IMR-90 (cell line): Measurements from ENCODE around the gene RAB11FIP4. TPM values are rescaled to one million over a fixed set of nuclear protein-coding genes. Genes with fewer than 3 reads are reported as not detected.
A peak's percentile ranks its signal among the peaks of the same experiment; 100 is the strongest.

Source experiments
- ATAC-seq: fragments of 200-7000 bp; cut with Tn5 transposase; 2 replicates; pipeline ENCODE4 v1.9.1; 2020; ENCODE audit warnings: low read depth, mild to moderate bottlenecking, moderate library complexity
- BruUV-seq: library from RNA; stranded (reverse); fragments of 400-500 nt; replicated peaks from 2 replicates; lab custom pipeline; 2021; lab: Mats Ljungman, UMichigan
- CTCF ChIA-PET: fragments of 300-600 bp; formaldehyde crosslinking; extraction: SDS; loops from one replicate; lab custom pipeline; 2021; ENCODE audit warnings: antibody characterized with exemption; lab: Yijun Ruan, JAX
- POLR2A ChIA-PET: fragments of 300-600 bp; sonication (Branson Sonifier 250); formaldehyde crosslinking; loops from one replicate; lab custom pipeline; 2022; ENCODE audit warnings: antibody characterized with exemption; ENCODE audit not compliant: unreplicated experiment; lab: Charles Lee
- DNase-seq: peaks from one replicate; pipeline ENCODE4 v3.0.0; 2013
- H2AFZ ChIP-seq: replicated peaks from 2 replicates; pipeline ENCODE3; 2013; ENCODE audit warnings: low read length, mild to moderate bottlenecking; ENCODE audit not compliant: poor library complexity
- H2AK5ac ChIP-seq: 2 replicates; pipeline ENCODE4 v1.6.1; 2013; ENCODE audit warnings: low read depth, low read length, inconsistent platforms
- H2AK9ac ChIP-seq: replicated peaks from 2 replicates; pipeline ENCODE3; 2013; ENCODE audit warnings: mild to moderate bottlenecking, low read depth, low read length, moderate library complexity; ENCODE audit not compliant: poor library complexity
- H2BK120ac ChIP-seq: 2 replicates; pipeline ENCODE4 v1.6.1; 2013; ENCODE audit warnings: low read depth, low read length, inconsistent platforms
- H2BK15ac ChIP-seq: 3 replicates; pipeline ENCODE4 v1.6.1; 2013; ENCODE audit warnings: low read depth, low read length, inconsistent platforms
- H2BK20ac ChIP-seq: 2 replicates; pipeline ENCODE4 v1.6.1; 2013; ENCODE audit warnings: low read depth, mild to moderate bottlenecking, inconsistent platforms, low read length, moderate library complexity
- H2BK5ac ChIP-seq: 2 replicates; pipeline ENCODE4 v1.6.1; 2013; ENCODE audit warnings: mild to moderate bottlenecking, low read depth, low read length, inconsistent platforms; ENCODE audit not compliant: poor library complexity, severe bottlenecking
- H3K14ac ChIP-seq: replicated peaks from 2 replicates; pipeline ENCODE4 v1.6.1; 2013; ENCODE audit warnings: low read depth, low read length, inconsistent platforms
- H3K18ac ChIP-seq: 2 replicates; pipeline ENCODE4 v1.6.1; 2013; ENCODE audit warnings: low read depth, low read length, control low read depth
- H3K23ac ChIP-seq: 2 replicates; pipeline ENCODE4 v1.6.1; 2013; ENCODE audit warnings: low read depth, low read length, inconsistent platforms
- H3K27ac ChIP-seq: 2 replicates; pipeline ENCODE4 v1.5.1; 2013; ENCODE audit warnings: mild to moderate bottlenecking, control low read depth, low read length; ENCODE audit not compliant: insufficient read depth
- H3K27me3 ChIP-seq: 2 replicates; pipeline ENCODE4 v1.6.1; 2013; ENCODE audit warnings: low read length; ENCODE audit not compliant: control insufficient read depth, insufficient read depth
- H3K36me3 ChIP-seq: 2 replicates; pipeline ENCODE4 v1.6.1; 2013; ENCODE audit warnings: low read length, mixed read lengths; ENCODE audit not compliant: control insufficient read depth, insufficient read depth
- H3K4ac ChIP-seq: 2 replicates; pipeline ENCODE4 v1.6.1; 2013; ENCODE audit warnings: low read depth, low read length, inconsistent platforms
- H3K4me1 ChIP-seq: 2 replicates; pipeline ENCODE4 v1.6.1; 2013; ENCODE audit warnings: low read length, mixed read lengths; ENCODE audit not compliant: control insufficient read depth, insufficient read depth
- H3K4me2 ChIP-seq: 2 replicates; pipeline ENCODE4 v1.6.1; 2013; ENCODE audit warnings: low read depth, mild to moderate bottlenecking, control low read depth, low read length, moderate library complexity
- H3K4me3 ChIP-seq: 2 replicates; pipeline ENCODE4 v1.5.1; 2013; ENCODE audit warnings: low read depth, mild to moderate bottlenecking, control low read depth, low read length, moderate library complexity; ENCODE audit not compliant: insufficient read depth
- H3K56ac ChIP-seq: 2 replicates; pipeline ENCODE4 v1.6.1; 2013; ENCODE audit warnings: low read length, inconsistent platforms; ENCODE audit not compliant: insufficient read depth; ENCODE audit errors: extremely low read depth
- H3K79me1 ChIP-seq, 2 experiments: 2 replicates each; pipeline ENCODE4 v1.6.1; 2013; ENCODE audit warnings: low read length in 2 of 2, inconsistent platforms in 1 of 2, low read depth in 1 of 2
- H3K9ac ChIP-seq: 2 replicates; pipeline ENCODE4 v1.6.1; 2013; ENCODE audit warnings: low read depth, low read length, control low read depth
- H3K9me1 ChIP-seq: 2 replicates; pipeline ENCODE4 v1.6.1; 2013; ENCODE audit warnings: low read length, inconsistent platforms; ENCODE audit not compliant: insufficient read depth
- H3K9me3 ChIP-seq: 2 replicates; pipeline ENCODE4 v1.6.1; 2013; ENCODE audit warnings: low read length; ENCODE audit not compliant: control insufficient read depth, insufficient read depth
- H4K20me1 ChIP-seq: 2 replicates; pipeline ENCODE4 v1.6.1; 2013; ENCODE audit warnings: low read length, inconsistent platforms; ENCODE audit not compliant: insufficient read depth
- H4K5ac ChIP-seq: 2 replicates; pipeline ENCODE4 v1.6.1; 2013; ENCODE audit warnings: mild to moderate bottlenecking, low read depth, low read length, control low read depth
- H4K8ac ChIP-seq, 2 experiments: 2 replicates each; pipeline ENCODE4 v1.6.1; 2013; ENCODE audit warnings: low read depth in 2 of 2, low read length in 2 of 2, control low read depth in 1 of 2, inconsistent platforms in 1 of 2
- H4K91ac ChIP-seq: 2 replicates; pipeline ENCODE4 v1.6.1; 2013; ENCODE audit warnings: low read depth, low read length, inconsistent platforms; ENCODE audit not compliant: insufficient read depth
- FOS ChIP-seq: fragments of 150-350 bp; IDR thresholded peaks from 2 replicates; pipeline ENCODE4 v1.6.1; 2016; ENCODE audit warnings: low read depth, low read length
- MXI1 ChIP-seq: IDR thresholded peaks from 2 replicates; pipeline ENCODE4 v1.6.1; 2012; ENCODE audit warnings: low read depth, mild to moderate bottlenecking, low read length, moderate library complexity, borderline replicate concordance
- RCOR1 ChIP-seq: IDR thresholded peaks from 2 replicates; pipeline ENCODE4 v1.6.1; 2012; ENCODE audit warnings: mild to moderate bottlenecking, low read length, improper control_type of control experiment; ENCODE audit not compliant: insufficient replicate concordance
- WGBS, 2 experiments: methylation state at CpG; one replicate each; pipeline versions ENCODE4 v1.1.5 to v1.1.7; 2013; ENCODE audit warnings: missing lambda C conversion rate in 2 of 2; ENCODE audit not compliant: insufficient read length in 1 of 2; ENCODE audit errors: extremely low coverage in 2 of 2; 5-methylcytosine and 5-hydroxymethylcytosine counted together
- dilution Hi-C: fragments of 300-500 bp; cut with HindIII; formaldehyde crosslinking; loops from one replicate; pipeline ENCODE4 v1.14.3; 2018; ENCODE audit warnings: low sequenced_read_pairs; ENCODE audit not compliant: unreplicated experiment
- in situ Hi-C: fragments of 300-500 bp; cut with MboI; formaldehyde crosslinking; loops from 3 replicates; pipeline ENCODE4 v1.14.3; 2019; ENCODE audit warnings: low sequenced_read_pairs, inconsistent platforms, mixed read lengths
- intact Hi-C: fragments of 100-400 bp; cut with micrococcal nuclease; formaldehyde crosslinking; loops from 2 replicates; pipeline ENCODE4 v1.10.0; 2022
- polyA plus RNA-seq, 3 experiments: library from polyadenylated mRNA; depleted of rRNA; stranded (reverse); fragments of >200 nt; gene quantifications; 2 replicates each; pipeline ENCODE4 v1.2.3, GENCODE V29; 2012; ENCODE audit warnings: low replicate concordance in 1 of 3
- total RNA-seq: library from RNA; depleted of rRNA; stranded (reverse); fragments of >200 nt; gene quantifications from 2 replicates; pipeline ENCODE4 v1.2.3, GENCODE V29; 2012

RAB11FIP4 gene
- total and polyA plus RNA-seq, 2 of the 4 experiments (the other 2 are of a cell fraction): 0.68 to 1.1 TPM

GRCh38 chr17:31357091-31357490, 34.4 kb upstream of the RAB11FIP4 start:
- Histone ChIP-seq H3K36me3 (peaks cover 26% of the 10 kb centered on the region), H3K4me1 (no peaks in the 10 kb centered on the region), H2AFZ (no peak overlapping the region), H4K5ac (no peak overlapping the region), H3K18ac (no peak overlapping the region), H3K9me1 (no peaks in the 10 kb centered on the region), H2AK5ac (no peak overlapping the region), H2BK20ac (no peak overlapping the region), H2BK15ac (no peak overlapping the region), H3K9ac (no peak overlapping the region), H3K4me2 (no peak overlapping the region), H3K4ac (no peak overlapping the region), H4K20me1 (no peaks in the 10 kb centered on the region), H2BK120ac (no peak overlapping the region), H3K9me3 (no peaks in the 10 kb centered on the region), H3K14ac (no peak overlapping the region), H3K23ac (no peak overlapping the region), H2AK9ac (no peak overlapping the region), H3K79me1 (peaks cover 0 to 6% of the 10 kb centered on the region in 2 experiments; a peak in 1 of 4 replicates), H3K27me3 (no peaks in the 10 kb centered on the region), H4K8ac (no peak overlapping the region), H3K4me3 (no peak overlapping the region), H3K56ac (no peak overlapping the region), H4K91ac (no peak overlapping the region), H3K27ac (no peak overlapping the region; the same call in 1 of the 2 replicates), H2BK5ac (no peak overlapping the region)
- intact Hi-C loops (loop anchor here (5.0 kb wide), 1 partner anchor 90 kb away; no protein-coding TSS in a partner anchor), dilution Hi-C loops (no loop called here), in situ Hi-C loops (no loop called here)
- BruUV-seq: no TSS peak
- WGBS, 2 experiments: no CpG with 5 or more reads among the region's 2 CpGs
- POLR2A ChIA-PET: no interaction called here
- DNase-seq (no peak), ATAC-seq (peak; percentile 49)
- TF ChIP-seq RCOR1 (no peak), FOS (no peak), MXI1 (no peak)
- CTCF ChIA-PET: no interaction called here
